ENCODE results near the gene CHRM2. TPM values are rescaled to one million over a fixed set of nuclear protein-coding genes. Genes with fewer than 3 reads are reported as not detected.

The CHRM2 gene
- total RNA-seq, 2 experiments from 2014 or later = not detected

GRCh38 chr7:136897676-136898075, 29.2 kb downstream of the CHRM2 start:
- no peak overlapping the region for H3K27ac Mint-ChIP-seq

GRCh38 chr7:136900005-136900404, 31.6 kb downstream of the CHRM2 start:
- ATAC-seq (ENCODE audit: poor library complexity) (no peak), DNase-seq (no peak)
- CTCF ChIA-PET = no interaction called here
- TF ChIP-seq, protein P1, sequence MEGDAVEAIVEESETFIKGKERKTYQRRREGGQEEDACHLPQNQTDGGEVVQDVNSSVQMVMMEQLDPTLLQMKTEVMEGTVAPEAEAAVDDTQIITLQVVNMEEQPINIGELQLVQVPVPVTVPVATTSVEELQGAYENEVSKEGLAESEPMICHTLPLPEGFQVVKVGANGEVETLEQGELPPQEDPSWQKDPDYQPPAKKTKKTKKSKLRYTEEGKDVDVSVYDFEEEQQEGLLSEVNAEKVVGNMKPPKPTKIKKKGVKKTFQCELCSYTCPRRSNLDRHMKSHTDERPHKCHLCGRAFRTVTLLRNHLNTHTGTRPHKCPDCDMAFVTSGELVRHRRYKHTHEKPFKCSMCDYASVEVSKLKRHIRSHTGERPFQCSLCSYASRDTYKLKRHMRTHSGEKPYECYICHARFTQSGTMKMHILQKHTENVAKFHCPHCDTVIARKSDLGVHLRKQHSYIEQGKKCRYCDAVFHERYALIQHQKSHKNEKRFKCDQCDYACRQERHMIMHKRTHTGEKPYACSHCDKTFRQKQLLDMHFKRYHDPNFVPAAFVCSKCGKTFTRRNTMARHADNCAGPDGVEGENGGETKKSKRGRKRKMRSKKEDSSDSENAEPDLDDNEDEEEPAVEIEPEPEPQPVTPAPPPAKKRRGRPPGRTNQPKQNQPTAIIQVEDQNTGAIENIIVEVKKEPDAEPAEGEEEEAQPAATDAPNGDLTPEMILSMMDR (IDR thresholded peaks at IDR 0.05) = no peak
- POLR2A ChIA-PET = no interaction called here
- Mint-ChIP-seq H3K4me3 (no peak overlapping the region), H3K4me1 (ENCODE audit: low read depth) (no peaks in the 10 kb centered on the region), H3K9me3 (peaks cover 2% of the 10 kb centered on the region), H3K36me3 (ENCODE audit: low read depth) (no peaks in the 10 kb centered on the region), H3K27ac (no peak overlapping the region), H3K27me3 (no peaks in the 10 kb centered on the region)
- Histone ChIP-seq H3K4me3 (ENCODE audit: low read length) (no peak overlapping the region), H3K27ac (ENCODE audit: low read depth in 1 of 2, low read length in 2 of 2) (no peak overlapping the region), H3K27me3 (ENCODE audit: control insufficient read depth in 1 of 2, insufficient read depth in 2 of 2, low read length in 2 of 2) (no peaks in the 10 kb centered on the region), H3K36me3 (ENCODE audit: insufficient read depth, low read length) (no peaks in the 10 kb centered on the region), H3K4me1 (ENCODE audit: insufficient read depth, low read length) (no peaks in the 10 kb centered on the region), H3K9me3 (ENCODE audit: control insufficient read depth in 1 of 2, insufficient read depth in 1 of 2, low read length in 2 of 2) (no peaks in the 10 kb centered on the region)
- intact Hi-C loops (cut with DNase I, micrococcal nuclease) = no loop called here

More at GRCh38 chr7:136897676-136898075, 29.2 kb downstream of the CHRM2 start:
- Histone ChIP-seq H3K27ac (ENCODE audit: low read depth in 1 of 2, low read length in 2 of 2) (no peak overlapping the region), H3K4me3 (ENCODE audit: low read length) (no peak overlapping the region), H3K9me3 (ENCODE audit: control insufficient read depth in 1 of 2, insufficient read depth in 1 of 2, low read length in 2 of 2) (peaks cover 0 to 4% of the 10 kb centered on the region in 2 experiments), H3K36me3 (ENCODE audit: insufficient read depth, low read length) (no peaks in the 10 kb centered on the region), H3K27me3 (ENCODE audit: control insufficient read depth in 1 of 2, insufficient read depth in 2 of 2, low read length in 2 of 2) (no peaks in the 10 kb centered on the region), H3K4me1 (ENCODE audit: insufficient read depth, low read length) (no peaks in the 10 kb centered on the region)
- Mint-ChIP-seq H3K9me3 (peaks cover 2% of the 10 kb centered on the region), H3K36me3 (ENCODE audit: low read depth) (no peaks in the 10 kb centered on the region), H3K4me1 (ENCODE audit: low read depth) (no peaks in the 10 kb centered on the region), H3K4me3 (no peak overlapping the region), H3K27me3 (no peaks in the 10 kb centered on the region)
- ChIA-PET POLR2A (interaction anchor here (0.6 kb wide), 1 partner anchor 14 kb away, joined by 3 read pairs; no protein-coding TSS in a partner anchor), CTCF (no interaction called here)
- intact Hi-C loops (cut with DNase I, micrococcal nuclease) = no loop called here
- ATAC-seq (ENCODE audit: poor library complexity) (no peak), DNase-seq (no peak)
- TF ChIP-seq, protein P1 (IDR thresholded peaks at IDR 0.05) = no peak

DNA sequence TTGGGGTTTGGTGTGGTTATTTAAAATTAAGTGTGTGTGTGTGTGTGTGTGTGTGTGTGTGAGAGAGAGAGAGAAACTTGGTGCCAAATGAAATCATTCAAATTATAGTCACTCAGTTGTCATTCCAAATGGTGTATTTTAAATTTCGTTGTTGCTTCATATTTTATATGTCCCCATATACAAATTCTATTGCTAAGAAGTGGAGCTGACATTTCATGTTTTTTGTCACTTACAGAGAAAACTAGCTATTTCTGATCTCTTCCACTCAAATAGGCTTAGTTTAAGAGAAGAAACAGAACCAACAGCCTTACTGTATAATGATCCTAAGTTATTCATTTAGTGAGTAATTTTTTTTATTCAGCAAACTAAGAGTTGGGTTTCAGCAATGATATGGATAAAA, 42.3 kb downstream of the CHRM2 start:
- CTCF ChIA-PET = no interaction called here

More for the DNA sequence above, 42.3 kb downstream of the CHRM2 start:
- Mint-ChIP-seq H3K27ac (no peak overlapping the region), H3K27me3 (no peaks in the 10 kb centered on the region), H3K9me3 (peaks cover 4% of the 10 kb centered on the region), H3K4me3 (no peak overlapping the region), H3K4me1 (ENCODE audit: low read depth) (no peaks in the 10 kb centered on the region), H3K36me3 (ENCODE audit: low read depth) (no peaks in the 10 kb centered on the region)
- Histone ChIP-seq H3K36me3 (ENCODE audit: insufficient read depth, low read length) (no peaks in the 10 kb centered on the region), H3K4me1 (ENCODE audit: insufficient read depth, low read length) (no peaks in the 10 kb centered on the region), H3K4me3 (ENCODE audit: low read length) (no peak overlapping the region), H3K9me3 (ENCODE audit: control insufficient read depth in 1 of 2, insufficient read depth in 1 of 2, low read length in 2 of 2) (no peaks in the 10 kb centered on the region), H3K27me3 (ENCODE audit: control insufficient read depth in 1 of 2, insufficient read depth in 2 of 2, low read length in 2 of 2) (no peaks in the 10 kb centered on the region), H3K27ac (ENCODE audit: low read depth in 1 of 2, low read length in 2 of 2) (no peak overlapping the region)
- POLR2A ChIA-PET = no interaction called here
- intact Hi-C loops (cut with DNase I, micrococcal nuclease) = no loop called here
- no peak for ATAC-seq (ENCODE audit: poor library complexity)
- no peak for DNase-seq
- TF ChIP-seq, protein P1 (IDR thresholded peaks at IDR 0.05) = no peak
